Left forelimb (tissue), 1 donor: ENCODE results near the gene CBLIF.
"Not testable (repeated sequence)": the region's sequence is repeated elsewhere in the genome, so short reads cannot be mapped to it uniquely, and the experiment has no call there.

Experiments
- DNase-seq: peaks from one replicate; pipeline ENCODE4 v3.0.0-alpha.2; 2018; ENCODE audit warnings: low spot score

The CBLIF gene

DNA sequence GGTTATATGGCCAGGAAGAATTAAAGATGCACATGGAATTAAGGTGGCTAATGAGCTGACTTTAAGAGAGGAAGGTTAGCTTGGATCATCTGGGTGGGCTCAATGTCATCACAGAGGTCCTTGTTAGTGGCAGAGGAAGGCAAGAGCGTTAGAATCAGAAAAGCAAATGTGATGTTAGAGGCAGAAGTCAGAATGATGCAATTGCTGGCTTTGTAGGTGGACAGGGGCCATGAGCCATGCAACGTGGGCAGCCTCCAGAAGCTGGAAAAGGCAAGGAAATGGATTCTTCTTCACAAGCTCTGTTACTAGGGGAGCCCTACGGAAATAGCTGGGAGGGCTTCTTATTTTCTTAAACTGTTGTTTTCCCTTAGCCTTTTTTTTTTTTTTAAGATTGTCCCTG lies 2.3 kb upstream of the CBLIF start:
- DNase-seq, result no peak

- no peak for DNase-seq
Observed at GRCh38 chr11:59846556-59846955, 1.3 kb upstream of the CBLIF start.

DNA sequence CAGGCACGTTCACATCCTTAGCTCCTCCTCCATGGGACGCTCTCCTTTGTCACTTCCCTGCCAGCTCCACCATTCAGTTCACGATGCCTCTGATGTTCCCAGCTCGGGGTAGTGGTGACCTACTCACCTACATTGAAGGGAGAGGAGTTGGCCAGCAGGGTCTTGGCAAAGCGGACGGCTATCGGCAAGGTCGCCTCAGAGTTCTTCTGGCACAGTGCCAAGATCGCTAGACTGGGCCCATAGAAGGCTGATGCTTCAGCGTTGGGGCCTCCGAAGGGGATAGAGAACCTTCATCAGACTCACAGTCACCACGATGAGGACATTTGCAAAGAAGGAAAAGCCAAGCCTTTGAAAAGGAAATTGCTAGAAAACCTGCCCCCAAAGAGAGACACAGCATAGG lies 3.0 kb downstream of the CBLIF start:
- no peak for DNase-seq

DNA sequence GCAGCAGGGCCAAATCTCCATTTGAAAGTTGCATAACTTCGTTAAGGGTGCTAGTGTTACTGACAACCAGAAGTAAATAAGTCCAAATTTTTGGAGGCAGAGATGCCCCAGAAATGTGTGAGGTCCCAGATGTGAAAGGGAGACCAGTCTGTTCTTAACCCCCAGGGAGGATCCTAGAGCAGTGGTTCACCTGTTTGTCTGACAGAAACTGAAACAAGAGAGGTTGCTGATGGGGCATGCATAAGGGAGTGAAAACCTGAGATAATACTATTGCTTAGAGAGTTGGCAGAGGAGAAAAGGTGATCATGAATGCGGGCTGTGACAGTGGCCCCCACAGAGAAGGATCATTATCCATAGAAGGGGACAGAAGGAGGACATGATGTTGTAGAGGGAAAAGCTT lies 3.8 kb downstream of the CBLIF start:
- no peak for DNase-seq

DNA sequence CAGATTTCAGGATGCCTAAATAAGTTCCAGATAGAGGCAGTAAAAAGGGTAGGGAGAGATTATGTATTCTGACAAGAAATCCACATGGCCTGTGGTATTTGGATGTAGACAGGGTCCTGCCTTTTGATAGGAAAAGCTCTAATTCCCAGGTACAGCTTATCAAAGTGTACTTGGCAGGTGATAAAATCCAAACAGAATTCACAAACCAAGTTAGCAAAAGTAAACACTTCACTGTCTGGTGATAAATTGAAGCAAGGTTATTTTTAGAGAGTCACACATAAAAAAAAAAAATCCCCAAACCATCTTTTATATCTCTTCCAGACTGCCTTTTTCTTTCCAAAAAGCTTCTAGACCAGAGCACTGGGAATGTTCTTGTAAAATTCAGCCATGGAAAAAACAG lies 5.7 kb downstream of the CBLIF start:
- no peak for DNase-seq

- DNase-seq, result no peak
Observed at GRCh38 chr11:59833602-59834001, 11.7 kb downstream of the CBLIF start.

GRCh38 chr11:59829358-59829757 lies 15.9 kb downstream of the CBLIF start:
- DNase-seq, result no peak

GRCh38 chr11:59822989-59823566 lies 22.2 kb downstream of the CBLIF start:
- DNase-seq, result no peak

DNA sequence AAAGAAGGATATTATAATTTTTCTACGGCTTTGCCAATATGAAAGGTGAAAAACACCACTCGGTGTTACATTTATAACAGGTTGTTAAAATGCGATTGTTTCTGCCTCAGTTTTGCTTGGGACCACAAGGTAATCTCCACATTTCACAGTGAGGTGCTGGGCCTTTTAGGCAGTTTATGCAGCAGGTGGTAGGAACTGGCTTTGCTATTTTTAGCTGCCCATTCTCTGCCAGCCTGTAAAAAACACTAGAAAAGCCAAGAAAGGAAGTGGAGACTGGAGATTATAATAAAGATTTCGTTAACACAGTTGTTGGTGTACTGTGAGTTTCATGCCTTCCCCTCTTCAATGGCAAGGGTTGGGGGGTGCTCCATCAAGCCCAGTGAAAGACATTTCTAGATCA lies 26.7 kb downstream of the CBLIF start:
- DNase-seq, result no peak

- not testable (repeated sequence) for DNase-seq
Observed at GRCh38 chr11:59816434-59816833, 28.9 kb downstream of the CBLIF start.

GRCh38 chr11:59815754-59816153 lies 29.5 kb downstream of the CBLIF start:
- no peak for DNase-seq

- DNase-seq, result no peak
Observed at GRCh38 chr11:59814021-59814420, 31.3 kb downstream of the CBLIF start.

DNA sequence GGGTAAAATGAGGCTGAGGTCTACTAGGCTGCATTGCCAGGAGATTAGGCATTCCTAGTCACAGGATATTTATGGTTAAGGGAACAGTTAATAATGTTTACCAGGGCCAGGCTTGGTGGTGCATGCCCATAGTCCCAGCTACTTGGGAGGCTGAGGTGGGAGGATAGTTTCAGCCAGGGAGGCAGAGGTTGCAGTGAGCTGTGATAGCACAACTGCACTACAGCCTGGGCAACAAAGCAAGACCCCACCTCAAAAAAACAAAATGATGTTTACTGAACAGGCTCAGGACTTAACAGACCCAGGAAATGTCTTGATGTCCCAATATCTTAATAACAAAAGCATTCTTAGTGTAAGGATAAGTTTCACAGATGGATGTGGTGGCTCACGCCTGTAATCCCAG lies 31.9 kb downstream of the CBLIF start:
- no peak for DNase-seq

- no peak for DNase-seq
Observed at GRCh38 chr11:59812220-59812619, 33.1 kb downstream of the CBLIF start.

GRCh38 chr11:59810911-59811259 lies 34.4 kb downstream of the CBLIF start:
- no peak for DNase-seq

DNA sequence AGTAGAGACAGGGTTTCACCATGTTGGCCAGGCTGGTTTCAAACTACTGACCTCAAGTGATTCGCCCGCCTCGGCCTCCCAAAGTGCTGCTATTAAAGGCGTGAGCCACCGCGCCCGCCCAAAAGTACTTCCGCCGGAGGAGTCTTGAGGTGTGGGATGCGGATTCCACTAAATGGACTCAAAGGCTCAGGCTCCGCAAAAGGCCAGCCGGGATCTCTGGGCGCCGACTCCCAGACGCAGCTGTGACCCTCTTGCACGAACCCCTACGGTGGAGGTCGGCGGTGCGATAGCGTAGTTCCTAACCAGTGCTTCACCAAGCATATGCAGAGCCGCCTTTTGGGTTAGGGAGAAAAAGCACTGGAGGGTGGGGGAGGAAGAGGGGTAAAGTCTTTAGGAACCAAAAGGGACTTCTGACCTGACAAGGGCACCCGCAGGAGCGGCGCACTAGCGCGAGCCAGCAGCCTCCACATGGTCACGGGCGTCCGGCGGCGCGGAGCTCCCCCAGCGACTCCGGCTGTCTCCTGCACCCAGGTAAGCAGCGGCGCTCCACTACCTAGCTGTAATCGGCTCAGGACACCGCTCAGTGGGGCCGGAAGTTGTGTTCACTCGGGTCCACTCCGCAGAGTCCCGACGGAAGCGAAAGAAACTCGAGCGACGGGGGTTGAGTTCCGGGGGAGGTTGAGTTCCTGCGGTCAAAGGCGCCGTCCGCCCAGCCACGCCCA lies 34.9 kb downstream of the CBLIF start, which contains the start of gene MRPL16:
MRPL16 (minus strand) TSS at position 590 of the 722 bp plus-strand sequence; CDS start at position 470, 120 bp downstream.
- peak; percentile 91 for DNase-seq

- DNase-seq, result no peak
Observed at GRCh38 chr11:59807047-59807610, 38.2 kb downstream of the CBLIF start.

DNA sequence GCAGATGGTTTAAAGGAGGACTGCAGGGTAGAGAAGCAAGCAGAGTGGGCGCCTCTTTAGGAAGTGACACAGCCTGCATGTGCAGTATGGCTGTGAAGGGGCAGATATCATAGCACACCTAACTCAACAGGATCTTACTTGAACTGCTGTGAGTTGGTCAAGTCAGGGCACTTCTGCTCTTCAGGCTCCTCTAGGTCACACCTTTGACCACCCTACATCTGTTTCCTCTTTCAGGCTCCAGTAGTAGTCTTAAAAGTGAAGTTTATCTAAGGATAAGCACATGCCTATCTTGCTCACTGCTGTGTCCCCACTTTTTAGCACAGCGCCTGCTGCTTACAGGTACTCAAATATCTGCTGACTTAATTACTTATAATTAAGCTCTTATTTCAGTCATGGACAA lies 41.2 kb downstream of the CBLIF start:
- no peak for DNase-seq

DNA sequence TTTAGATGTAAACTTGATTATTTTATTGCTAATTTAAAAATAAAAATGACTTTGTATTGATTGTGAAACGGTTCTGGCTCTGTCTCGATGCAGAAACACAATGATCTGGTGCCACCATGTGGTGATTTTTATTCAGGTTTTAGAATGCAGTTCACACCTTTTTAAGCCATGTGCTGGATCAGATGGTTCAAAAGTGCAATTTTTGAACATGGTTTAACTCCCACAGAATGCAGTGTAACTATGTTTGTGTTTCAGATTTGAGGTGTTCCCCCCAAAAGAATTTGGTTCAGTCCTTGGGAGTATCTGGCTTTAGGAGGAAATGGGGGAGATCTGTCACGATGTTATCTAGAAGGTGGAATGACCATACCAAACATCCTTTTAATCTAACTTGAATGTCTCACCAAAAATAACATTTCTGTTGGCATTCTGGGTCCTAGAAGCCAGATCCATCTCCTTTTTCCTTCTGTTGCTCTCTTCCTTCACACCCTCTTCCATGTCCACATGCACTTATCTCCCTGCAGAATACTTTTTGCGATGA lies 42.6 kb downstream of the CBLIF start:
- DNase-seq, result no peak

- no peak for DNase-seq
Observed at GRCh38 chr11:59801981-59802638, 43.2 kb downstream of the CBLIF start.

- DNase-seq, result no peak
Observed at GRCh38 chr11:59801160-59801706, 44.1 kb downstream of the CBLIF start.

GRCh38 chr11:59800390-59801025 lies 44.8 kb downstream of the CBLIF start:
- DNase-seq, result no peak
